ENCODE measurements around the gene SLC44A5.
"Not testable (repeated sequence)": the region's sequence is repeated elsewhere in the genome, so short reads cannot be mapped to it uniquely, and the experiment has no call there.

The SLC44A5 gene

DNA sequence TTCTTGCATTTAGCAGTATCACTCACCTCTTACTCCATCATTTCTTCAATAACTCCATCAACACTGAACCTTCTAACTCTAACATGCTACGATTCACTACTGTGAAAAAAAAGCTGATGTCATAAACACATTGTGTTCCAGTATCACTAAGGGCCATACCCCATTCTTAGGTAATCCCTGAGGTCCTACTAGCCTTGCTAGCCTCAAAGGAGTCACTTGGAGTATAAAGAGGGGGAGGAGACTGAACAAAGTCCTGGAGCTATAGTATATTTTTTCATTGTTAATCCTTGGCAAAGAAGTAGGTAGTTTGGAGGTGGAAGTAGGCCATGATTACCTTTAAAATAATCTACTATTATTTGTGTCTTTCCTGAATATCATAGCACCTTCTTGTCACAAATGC, at the start of gene SLC44A5:
Gene SLC44A5 (minus strand): TSS at position 101 of the 400 bp plus-strand sequence. CDS start 69,667 bp downstream, outside the sequence.
- H3K4me3 Mint-ChIP-seq: no peak within 1 kb of the TSS
- H3K9me3 Mint-ChIP-seq: peaks cover 0 to 8% of the 10 kb centered on the region in 2 donors
- ATAC-seq: no peak
- no peak within 1 kb of the TSS for H3K27ac Mint-ChIP-seq
- DNase-seq: no peak
- peaks cover 84% of the 10 kb centered on the region for H3K27me3 Mint-ChIP-seq
- peaks cover 14% of the 10 kb centered on the region for H3K4me1 Mint-ChIP-seq

DNA sequence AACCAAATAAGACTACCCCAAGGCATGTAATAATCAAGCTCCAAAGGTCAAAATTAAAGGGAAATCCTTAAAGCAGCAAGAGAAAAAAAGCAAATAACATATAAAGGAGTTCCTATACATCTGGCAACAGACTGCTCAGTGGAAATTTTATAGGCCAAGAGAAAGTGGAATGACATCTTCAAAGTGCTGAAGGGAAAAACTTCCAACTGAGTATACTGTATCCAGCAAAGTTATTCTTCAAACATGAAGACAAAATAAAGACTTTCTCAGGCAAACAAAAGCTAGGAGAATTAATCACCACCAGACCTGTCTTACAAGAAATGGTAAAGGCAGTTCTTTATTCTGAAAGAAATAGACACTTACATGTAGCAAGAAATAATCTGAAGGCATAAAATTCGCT, 45.0 kb upstream of the SLC44A5 start:
- H3K4me1 Mint-ChIP-seq: no peaks in the 10 kb centered on the region
- no peak for ATAC-seq
- peaks cover 38% of the 10 kb centered on the region for H3K27me3 Mint-ChIP-seq

DNA sequence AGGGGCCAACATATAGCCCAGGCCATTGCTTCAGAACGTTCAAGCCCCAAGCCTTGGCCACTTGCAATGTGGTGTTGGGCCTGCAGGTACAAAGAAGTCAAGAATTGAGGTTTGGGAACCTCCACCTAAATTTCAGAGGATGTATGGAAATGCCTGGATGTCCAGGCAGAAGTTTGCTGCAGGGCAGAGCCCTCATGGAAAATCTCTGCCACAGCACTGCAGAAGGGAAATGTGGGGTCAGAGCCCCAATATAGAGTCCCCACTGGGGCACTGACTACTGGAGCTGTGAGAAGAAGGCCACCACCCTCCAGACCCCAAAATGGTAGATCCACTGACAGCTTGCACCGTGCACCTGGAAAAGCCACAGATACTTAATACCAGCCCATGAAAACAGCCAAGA, 36.3 kb upstream of the SLC44A5 start:
- DNase-seq, ATAC-seq, H3K4me1 Mint-ChIP-seq, H3K4me3 Mint-ChIP-seq, H3K27ac Mint-ChIP-seq, H3K9me3 Mint-ChIP-seq: not testable (repeated sequence)
- H3K27me3 Mint-ChIP-seq: peaks cover 17% of the 10 kb centered on the region

More for the DNA sequence above, 45.0 kb upstream of the SLC44A5 start:
- peaks cover 7 to 22% of the 10 kb centered on the region in 2 donors for H3K9me3 Mint-ChIP-seq
- no peak overlapping the region for H3K27ac Mint-ChIP-seq
- no peak overlapping the region for H3K4me3 Mint-ChIP-seq
- DNase-seq: no peak

DNA sequence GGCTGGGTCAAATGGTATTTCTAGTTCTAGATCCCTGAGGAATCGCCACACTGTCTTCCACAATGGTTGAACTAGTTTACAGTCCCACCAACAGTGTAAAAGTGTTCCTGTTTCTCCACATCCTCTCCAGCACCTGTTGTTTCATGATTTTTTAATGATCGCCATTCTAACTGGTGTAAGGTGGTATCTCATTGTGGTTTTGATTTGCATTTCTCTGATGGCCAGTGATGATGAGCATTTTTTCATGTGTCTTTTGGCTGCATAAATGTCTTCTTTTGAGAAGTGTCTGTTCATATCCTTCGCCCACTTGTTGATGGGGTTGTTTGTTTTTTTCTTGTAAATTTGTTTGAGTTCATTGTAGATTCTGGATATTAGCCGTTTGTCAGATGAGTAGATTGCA, 34.2 kb upstream of the SLC44A5 start:
- not testable (repeated sequence) for H3K9me3 Mint-ChIP-seq, DNase-seq, H3K27me3 Mint-ChIP-seq, H3K27ac Mint-ChIP-seq, ATAC-seq, H3K4me1 Mint-ChIP-seq, H3K4me3 Mint-ChIP-seq

DNA sequence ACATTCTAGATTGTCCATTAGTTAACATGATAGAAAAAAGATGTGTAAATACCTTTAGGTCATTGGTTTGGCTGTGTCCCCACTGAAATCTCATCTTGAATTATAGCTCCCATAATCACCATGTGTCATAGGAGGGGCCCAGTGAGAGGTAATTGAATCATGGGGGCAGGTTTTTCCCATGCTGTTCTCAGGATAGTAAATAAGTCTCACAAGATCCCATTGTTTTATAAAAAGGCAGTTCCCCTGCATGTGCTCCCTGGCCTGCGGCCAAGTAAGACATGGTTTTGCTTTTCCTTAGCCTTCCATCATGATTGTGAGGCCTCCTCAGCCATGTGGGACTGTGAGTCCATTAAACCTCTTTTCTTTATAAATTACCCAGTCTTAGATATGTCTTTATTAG, 32.5 kb upstream of the SLC44A5 start:
- Mint-ChIP-seq H3K27ac (no peak overlapping the region), H3K4me3 (no peak overlapping the region), H3K27me3 (peaks cover 16% of the 10 kb centered on the region), H3K4me1 (no peaks in the 10 kb centered on the region), H3K9me3 (peaks cover 0 to 9% of the 10 kb centered on the region in 2 donors)
- no peak for ATAC-seq
- no peak for DNase-seq

DNA sequence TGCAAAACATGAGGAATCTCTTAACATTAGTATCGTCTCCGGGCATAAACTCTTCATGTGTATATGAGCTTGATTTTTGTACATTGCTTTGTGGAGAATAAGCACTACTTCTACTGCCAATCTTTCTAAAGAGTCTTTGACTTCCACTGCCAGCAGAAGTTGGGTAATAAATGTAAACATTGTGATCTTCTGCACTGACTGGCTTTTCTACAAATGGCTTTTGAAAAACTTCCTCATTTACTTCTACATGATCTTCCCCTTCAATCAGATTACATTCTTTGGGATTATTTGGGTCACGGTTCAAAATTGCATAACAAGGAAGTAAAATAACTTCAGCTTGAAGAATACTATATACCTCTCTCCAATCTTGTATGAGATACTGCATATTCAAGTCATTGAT, 30.4 kb upstream of the SLC44A5 start:
- DNase-seq (no peak), ATAC-seq (no peak)
- no peak overlapping the region for H3K27ac Mint-ChIP-seq
- no peaks in the 10 kb centered on the region for H3K9me3 Mint-ChIP-seq
- no peaks in the 10 kb centered on the region for H3K4me1 Mint-ChIP-seq
- H3K27me3 Mint-ChIP-seq: peaks cover 16% of the 10 kb centered on the region
- H3K4me3 Mint-ChIP-seq: no peak overlapping the region

DNA sequence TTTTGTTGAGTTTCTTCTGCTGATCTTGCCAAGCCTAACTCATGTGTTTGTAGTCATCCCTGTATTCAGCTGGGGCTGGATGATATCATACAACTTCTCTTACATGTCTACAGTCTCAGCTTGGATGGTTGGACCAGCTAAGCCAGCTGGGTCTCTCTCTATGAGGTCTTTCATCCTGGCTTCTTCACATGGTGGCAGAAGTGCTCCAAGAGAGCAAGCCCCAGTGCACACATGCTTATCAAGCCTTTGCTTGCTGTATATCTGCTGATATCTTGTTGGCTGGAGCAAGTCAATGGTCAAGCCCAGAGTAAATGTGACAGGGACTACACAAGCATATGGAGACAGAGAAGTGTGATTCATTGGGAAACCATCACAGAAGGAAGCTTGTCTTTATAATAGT, 29.2 kb upstream of the SLC44A5 start:
- DNase-seq (no peak), ATAC-seq (no peak)
- Mint-ChIP-seq H3K9me3 (no peaks in the 10 kb centered on the region), H3K4me3 (no peak overlapping the region), H3K27ac (no peak overlapping the region), H3K4me1 (no peaks in the 10 kb centered on the region), H3K27me3 (peaks cover 16% of the 10 kb centered on the region)

DNA sequence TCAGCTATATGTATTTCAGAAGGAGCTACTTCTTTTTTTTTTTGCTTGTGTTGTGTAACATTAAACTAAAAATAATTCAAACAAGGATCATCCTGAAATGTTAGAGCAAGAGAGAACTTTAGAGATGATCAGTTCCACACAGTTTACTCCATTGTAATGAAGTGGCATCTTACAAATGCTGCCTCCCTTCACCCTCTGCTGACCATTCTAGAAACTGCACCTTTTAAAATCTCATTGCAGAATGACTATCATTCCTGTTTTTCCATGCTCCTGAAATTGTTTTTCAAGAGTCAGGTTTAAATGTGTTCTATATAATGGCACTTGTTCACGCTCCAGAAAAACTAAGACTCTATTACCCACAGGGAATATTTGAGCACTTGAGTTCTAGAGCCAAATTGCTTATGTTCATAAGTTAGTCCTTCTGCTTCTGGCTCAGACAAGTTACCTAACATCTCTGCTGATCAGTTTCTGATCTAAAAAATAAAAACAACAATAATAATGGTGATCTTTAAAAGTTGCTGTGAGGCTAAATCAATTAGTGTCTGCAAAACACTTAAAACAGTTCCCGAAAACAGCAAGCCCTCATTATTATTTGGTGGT, 21.5 kb upstream of the SLC44A5 start:
- Mint-ChIP-seq H3K27ac (no peak overlapping the region), H3K4me1 (no peaks in the 10 kb centered on the region), H3K9me3 (no peaks in the 10 kb centered on the region), H3K27me3 (peaks cover 13% of the 10 kb centered on the region), H3K4me3 (no peak overlapping the region)
- no peak for DNase-seq
- peak; percentile 55 for ATAC-seq

DNA sequence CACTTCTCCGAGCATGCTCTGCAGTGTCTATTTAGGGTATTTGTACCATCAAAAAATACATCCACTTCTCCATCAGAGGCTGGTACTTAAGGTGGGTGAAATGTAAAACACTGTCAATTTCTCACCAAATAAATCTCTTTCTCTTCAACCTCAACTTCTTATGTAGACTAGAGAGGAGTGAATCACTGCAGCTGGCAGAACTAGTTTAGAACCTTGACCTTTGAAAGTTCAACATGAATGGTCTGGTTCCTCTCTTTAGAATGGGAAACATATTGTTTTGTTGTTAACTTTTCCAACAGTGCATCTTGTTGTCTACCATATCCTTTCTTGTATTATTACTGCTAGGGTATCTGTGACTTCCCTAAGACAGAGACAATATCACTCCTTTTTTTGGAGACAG, 20.1 kb upstream of the SLC44A5 start:
- no peaks in the 10 kb centered on the region for H3K4me1 Mint-ChIP-seq
- ATAC-seq (no peak), DNase-seq (no peak)
- H3K27ac Mint-ChIP-seq: no peak overlapping the region
- H3K27me3 Mint-ChIP-seq: peaks cover 25% of the 10 kb centered on the region
- no peak overlapping the region for H3K4me3 Mint-ChIP-seq
- H3K9me3 Mint-ChIP-seq: no peaks in the 10 kb centered on the region

DNA sequence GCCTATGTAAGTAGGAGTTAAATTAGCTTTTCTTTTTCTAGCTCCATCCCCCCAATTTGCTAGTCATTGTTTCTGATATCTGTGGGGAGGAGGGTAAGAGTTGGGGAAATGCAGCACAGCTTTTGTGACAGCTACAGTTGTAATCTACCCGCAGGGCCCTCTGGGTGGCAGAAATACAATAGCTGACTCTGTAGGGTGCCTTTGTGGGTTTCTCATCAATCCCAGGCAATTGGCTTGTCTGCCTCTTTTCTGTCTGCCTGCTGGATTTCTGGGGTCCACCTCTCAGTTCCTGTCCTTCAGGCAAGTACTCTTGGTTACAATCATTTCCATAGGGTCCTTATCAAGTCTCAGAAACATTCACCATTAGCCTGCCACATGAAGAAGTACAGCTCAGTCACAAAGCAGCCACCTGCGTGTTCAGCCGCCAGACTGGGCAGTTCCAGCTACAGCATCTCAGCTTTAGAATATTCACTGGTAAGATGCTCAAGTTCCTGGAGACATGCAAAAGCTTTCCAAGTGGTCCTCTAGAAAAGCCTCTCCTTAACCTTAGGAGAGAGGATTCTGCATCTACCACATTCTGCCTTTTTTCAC, 19.2 kb upstream of the SLC44A5 start:
- ATAC-seq (no peak), DNase-seq (no peak)
- Mint-ChIP-seq H3K4me1 (no peaks in the 10 kb centered on the region), H3K4me3 (no peak overlapping the region), H3K27ac (no peak overlapping the region), H3K27me3 (peaks cover 25% of the 10 kb centered on the region), H3K9me3 (peaks cover 0 to under 1% of the 10 kb centered on the region in 2 donors)

DNA sequence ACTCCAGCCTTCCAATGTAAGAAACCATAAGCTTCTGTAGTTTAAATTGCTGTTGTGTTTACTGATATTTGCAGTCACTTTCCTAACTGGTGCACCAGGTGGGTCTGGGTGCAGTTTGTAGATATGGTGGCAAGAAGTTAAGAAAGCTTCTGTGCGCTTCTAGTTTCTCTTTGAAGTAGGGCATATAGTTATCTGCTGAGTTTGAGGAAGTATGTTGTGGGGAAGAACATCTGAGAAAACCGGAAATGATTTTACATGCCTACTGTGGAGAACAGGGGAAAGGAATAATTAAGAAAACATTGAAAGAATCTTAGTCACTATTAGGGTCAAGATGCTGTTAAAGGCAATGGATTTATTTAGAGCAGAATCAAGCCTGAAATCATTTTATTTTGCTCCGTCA, 14.9 kb upstream of the SLC44A5 start:
- ATAC-seq (no peak), DNase-seq (no peak)
- peaks cover 15% of the 10 kb centered on the region for H3K27me3 Mint-ChIP-seq
- no peaks in the 10 kb centered on the region for H3K4me1 Mint-ChIP-seq
- no peak overlapping the region for H3K4me3 Mint-ChIP-seq
- H3K9me3 Mint-ChIP-seq: peaks cover 0 to 5% of the 10 kb centered on the region in 2 donors
- no peak overlapping the region for H3K27ac Mint-ChIP-seq

DNA sequence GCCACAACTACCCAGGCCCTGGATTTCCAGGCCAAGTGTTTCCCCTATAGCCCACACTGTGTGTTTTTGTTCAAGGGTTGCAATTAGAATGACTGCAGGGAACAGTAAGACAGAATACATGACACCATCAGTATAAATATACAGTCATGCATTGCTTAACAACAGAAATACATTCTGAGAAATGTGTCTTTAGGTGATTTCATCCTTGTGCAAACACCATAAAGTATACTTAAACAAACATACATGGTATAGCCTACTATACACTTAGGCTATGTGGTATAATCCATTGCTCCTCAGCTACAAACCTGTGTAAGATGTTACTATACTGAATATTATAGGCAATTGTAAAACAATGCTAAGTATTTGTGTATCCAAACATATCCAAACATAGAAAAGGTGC, 7.5 kb upstream of the SLC44A5 start:
- peaks cover 73% of the 10 kb centered on the region for H3K27me3 Mint-ChIP-seq
- H3K9me3 Mint-ChIP-seq: no peaks in the 10 kb centered on the region
- H3K4me1 Mint-ChIP-seq: peaks cover 23% of the 10 kb centered on the region
- H3K27ac Mint-ChIP-seq: no peak overlapping the region
- DNase-seq (no peak), ATAC-seq (no peak)
- H3K4me3 Mint-ChIP-seq: no peak overlapping the region

DNA sequence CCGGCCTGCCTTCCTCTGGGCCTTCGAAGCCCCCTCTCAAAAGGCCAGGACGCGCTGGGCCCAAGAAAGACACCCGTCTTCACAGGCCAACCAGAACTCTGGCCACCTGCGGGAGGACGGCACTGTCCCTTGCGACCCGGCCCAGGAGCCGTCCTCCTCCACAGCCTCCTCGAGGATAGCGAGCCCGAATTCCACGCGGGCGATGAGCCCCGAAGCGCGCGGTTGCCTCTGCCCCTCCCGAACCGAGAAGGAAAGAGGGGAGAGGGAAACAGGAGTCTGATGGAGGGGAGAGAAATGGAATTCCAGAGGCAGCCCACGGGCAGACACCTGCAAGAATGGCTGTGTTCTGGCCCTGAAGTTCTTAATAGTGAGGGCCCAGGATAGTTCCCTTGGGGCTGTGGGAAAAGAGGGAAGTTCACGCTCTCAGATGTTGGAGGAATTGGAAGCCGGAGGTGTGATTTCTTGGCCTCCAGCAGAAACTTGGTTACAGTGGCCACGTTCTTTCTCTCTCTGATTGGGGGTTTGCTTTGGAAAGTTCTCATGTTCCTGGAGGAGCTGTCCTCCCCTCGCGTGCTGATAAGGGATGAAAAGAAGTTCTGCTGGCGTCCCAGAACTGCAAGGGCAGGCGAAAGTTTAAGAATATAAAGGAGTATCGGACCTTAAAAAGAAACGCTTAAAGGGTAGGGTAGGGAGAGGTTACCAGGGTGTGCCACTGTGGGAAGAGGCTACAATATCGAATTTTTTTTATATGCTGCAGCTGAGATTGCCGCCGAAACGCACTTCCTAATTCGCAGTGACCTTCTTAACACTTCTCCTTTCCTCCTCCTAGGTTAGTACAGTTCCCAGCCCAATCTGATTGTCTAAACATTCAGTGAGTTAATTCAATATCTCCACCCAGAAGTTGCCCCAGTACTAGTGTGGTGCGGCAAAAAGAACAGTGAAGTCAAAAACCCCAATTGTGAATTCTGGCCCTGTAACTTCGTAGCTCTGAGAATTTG, 5.8 kb upstream of the SLC44A5 start:
- Mint-ChIP-seq H3K27ac (peak overlapping the region in 1 of 2 donors; percentile 22), H3K27me3 (peaks cover 89% of the 10 kb centered on the region), H3K4me3 (peak overlapping the region; percentile 9 to 60), H3K4me1 (peaks cover 23% of the 10 kb centered on the region), H3K9me3 (no peaks in the 10 kb centered on the region)
- ATAC-seq (no peak), DNase-seq (no peak)

DNA sequence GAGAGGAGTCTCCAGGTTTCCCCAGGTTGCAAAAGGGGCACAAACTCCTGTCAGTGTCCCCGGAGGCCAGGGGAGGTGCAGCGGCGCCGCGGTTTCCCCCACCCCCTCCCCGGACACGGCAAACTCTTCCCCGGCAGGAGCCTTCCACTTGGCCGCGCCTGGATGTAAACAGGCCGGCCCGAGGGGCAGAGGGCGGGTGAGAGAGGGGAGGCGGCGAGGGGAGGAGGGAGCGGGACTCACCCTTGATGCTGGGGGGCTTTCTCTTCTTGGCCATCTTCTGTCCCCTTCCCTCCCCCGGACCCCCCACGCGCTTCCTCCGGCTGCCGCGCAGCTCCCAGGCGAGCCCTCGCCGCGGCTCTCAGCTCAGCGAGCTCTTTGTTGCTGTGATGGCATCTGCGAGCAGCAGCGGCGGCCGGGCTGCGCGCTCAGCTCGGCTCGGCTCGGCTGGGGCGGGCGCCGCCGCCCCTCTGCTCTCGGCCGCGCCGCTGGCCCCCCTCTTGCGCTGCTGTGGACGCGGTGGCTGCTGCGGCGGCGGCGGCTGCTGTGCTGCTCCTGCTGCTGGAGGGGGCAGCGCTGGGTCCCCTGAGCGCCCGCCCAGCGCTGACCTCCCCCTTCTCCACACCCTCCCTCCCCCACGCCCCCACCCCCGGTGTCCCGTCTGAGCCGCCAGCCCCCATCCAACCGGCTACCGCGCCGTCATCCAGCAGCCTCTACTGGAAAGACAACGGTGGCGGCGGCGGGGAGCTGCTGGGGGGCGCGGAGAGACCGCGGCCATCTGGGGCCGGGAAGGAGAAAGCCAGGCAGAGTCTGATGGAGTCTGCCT, 4.9 kb upstream of the SLC44A5 start:
- Mint-ChIP-seq H3K27me3 (peaks cover 96% of the 10 kb centered on the region), H3K4me3 (peak overlapping the region; percentile 72 to 76), H3K27ac (no peak overlapping the region), H3K4me1 (peaks cover 23% of the 10 kb centered on the region), H3K9me3 (no peaks in the 10 kb centered on the region)
- ATAC-seq: peak; percentile 65
- peak; percentile 12 to 30 for DNase-seq

DNA sequence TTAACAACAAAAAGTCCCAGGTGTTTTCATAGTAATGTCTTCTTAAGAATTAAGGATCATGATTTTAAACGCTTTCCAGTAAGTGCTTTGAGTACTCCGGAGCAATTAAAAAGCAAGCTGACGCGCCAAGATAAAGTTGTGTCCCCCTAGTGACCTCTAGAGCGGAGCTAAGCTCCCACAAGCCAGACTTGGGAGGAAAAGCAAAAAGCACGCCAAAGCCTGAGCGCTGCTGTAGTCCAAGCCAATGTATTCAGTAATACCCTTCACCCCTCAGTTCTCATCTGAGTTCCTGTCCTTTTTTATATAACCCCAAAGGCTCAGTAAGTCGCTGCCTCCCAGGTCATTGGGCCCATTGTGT, 3.5 kb upstream of the SLC44A5 start:
- Mint-ChIP-seq H3K27me3 (peaks cover 88% of the 10 kb centered on the region), H3K9me3 (no peaks in the 10 kb centered on the region), H3K4me1 (peaks cover 23% of the 10 kb centered on the region), H3K4me3 (peak overlapping the region; percentile 72 to 76), H3K27ac (no peak overlapping the region)
- ATAC-seq (peak; percentile 22), DNase-seq (no peak)
